NCI-H526 treated with DMSO at 0.1 percent for 48 hours (cell line): Measurements from ENCODE around the gene ABHD15.
A peak's percentile ranks its signal among the peaks of the same experiment; 100 is the strongest.

ENCODE experiments used
- DNase-seq: peaks from one replicate; lab custom pipeline; 2025; lab: John Stamatoyannopoulos, UW

The ABHD15 gene

GRCh38 chr17:29583324-29584248 lies 16.7 kb upstream of the ABHD15 start:
- DNase-seq, result no peak

GRCh38 chr17:29582772-29583171 lies 15.9 kb upstream of the ABHD15 start:
- no peak for DNase-seq

GRCh38 chr17:29582254-29582765 lies 15.5 kb upstream of the ABHD15 start:
- no peak for DNase-seq

GRCh38 chr17:29581583-29582253 lies 14.9 kb upstream of the ABHD15 start:
- DNase-seq, result no peak

GRCh38 chr17:29579866-29580771 lies 13.3 kb upstream of the ABHD15 start:
- peak; percentile 67 for DNase-seq

- no peak for DNase-seq
Observed at GRCh38 chr17:29578626-29579485, 12.0 kb upstream of the ABHD15 start.

- DNase-seq, result no peak
Observed at GRCh38 chr17:29577385-29578211, 10.8 kb upstream of the ABHD15 start.

- no peak for DNase-seq
Observed at GRCh38 chr17:29577001-29577370, 10.1 kb upstream of the ABHD15 start.

GRCh38 chr17:29576214-29577000 lies 9.6 kb upstream of the ABHD15 start:
- DNase-seq, result no peak

- no peak for DNase-seq
Observed at GRCh38 chr17:29575511-29576213, 8.8 kb upstream of the ABHD15 start.

GRCh38 chr17:29574732-29575510 lies 8.1 kb upstream of the ABHD15 start:
- DNase-seq, result no peak

- no peak for DNase-seq
Observed at GRCh38 chr17:29573871-29574731, 7.3 kb upstream of the ABHD15 start.

- no peak for DNase-seq
Observed at GRCh38 chr17:29573558-29573869, 6.7 kb upstream of the ABHD15 start.

GRCh38 chr17:29572691-29573557 lies 6.1 kb upstream of the ABHD15 start:
- no peak for DNase-seq

GRCh38 chr17:29571883-29572681 lies 5.2 kb upstream of the ABHD15 start:
- DNase-seq, result no peak
